Neural cell (in vitro differentiated cells): ENCODE results near the gene PDE4D. TPM values are rescaled to one million over a fixed set of nuclear protein-coding genes. Genes with fewer than 3 reads are reported as not detected.

Experiments
- H2AFZ ChIP-seq: fragments of 200-600, 300-800 bp; sonication (generic), shearing (Covaris generic); 2 replicates; pipeline ENCODE4 v1.6.0; 2014; ENCODE audit warnings: low read depth, mild to moderate bottlenecking, antibody characterized with exemption, low read length, moderate library complexity
- H3F3A ChIP-seq: fragments of 200-600 bp; shearing (Covaris generic); 2 replicates; pipeline ENCODE4 v1.6.1; 2016; ENCODE audit warnings: mild to moderate bottlenecking, moderate library complexity, mixed read lengths, antibody characterized with exemption, low read length; ENCODE audit not compliant: insufficient read depth, poor library complexity, severe bottlenecking
- H3K27ac ChIP-seq: fragments of 200-600, 300-800 bp; sonication (generic), shearing (Covaris generic); 2 replicates; pipeline ENCODE4 v1.5.1; 2014; ENCODE audit warnings: mild to moderate bottlenecking, low read length, moderate library complexity
- H3K27me3 ChIP-seq: fragments of 300-800, 200-600 bp; sonication (generic), shearing (Covaris generic); 2 replicates; pipeline ENCODE4 v1.6.0; 2014; ENCODE audit warnings: mild to moderate bottlenecking, low read depth, low read length, moderate library complexity; ENCODE audit not compliant: insufficient read depth
- H3K36me3 ChIP-seq: fragments of 300-800, 200-600 bp; sonication (generic), shearing (Covaris generic); 2 replicates; pipeline ENCODE4 v1.5.1; 2014; ENCODE audit warnings: mild to moderate bottlenecking, antibody characterized with exemption, low read length, moderate library complexity; ENCODE audit not compliant: insufficient read depth
- H3K4me2 ChIP-seq: fragments of 300-800, 200-600 bp; sonication (generic), shearing (Covaris generic); 2 replicates; pipeline ENCODE4 v1.6.0; 2014; ENCODE audit warnings: mild to moderate bottlenecking, low read length
- H3K4me3 ChIP-seq: fragments of 300-800, 200-600 bp; sonication (generic), shearing (Covaris generic); 2 replicates; pipeline ENCODE4 v1.5.1; 2014; ENCODE audit warnings: mild to moderate bottlenecking, low read length, moderate library complexity
- H3K79me2 ChIP-seq: fragments of 200-600 bp; shearing (Covaris generic); replicated peaks from 2 replicates; pipeline ENCODE4 v1.6.0; 2014; ENCODE audit warnings: mild to moderate bottlenecking, low read length, moderate library complexity; ENCODE audit not compliant: insufficient read depth
- H3K9ac ChIP-seq: fragments of 300-800, 200-600 bp; sonication (generic), shearing (Covaris generic); 2 replicates; pipeline ENCODE4 v1.6.1; 2016; ENCODE audit warnings: mild to moderate bottlenecking, low read length, mixed read lengths
- H3K9me2 ChIP-seq: fragments of 200-600 bp; shearing (Covaris generic); 2 replicates; pipeline ENCODE4 v1.6.1; 2016; ENCODE audit warnings: mild to moderate bottlenecking, low read length, mixed read lengths; ENCODE audit not compliant: insufficient read depth
- H3K9me3 ChIP-seq: fragments of 200-600, 300-800 bp; sonication (generic), shearing (Covaris generic); 2 replicates; pipeline ENCODE4 v1.6.1; 2016; ENCODE audit warnings: mild to moderate bottlenecking, mixed run types, low read length, moderate library complexity, mixed read lengths
- H4K20me1 ChIP-seq: fragments of 200-600 bp; shearing (Covaris generic); 2 replicates; pipeline ENCODE4 v1.6.1; 2016; ENCODE audit warnings: mild to moderate bottlenecking, mixed run types; ENCODE audit not compliant: insufficient read depth
- EP300 ChIP-seq: fragments of 450-650 bp; conservative IDR thresholded peaks from 2 replicates; pipeline ENCODE4 v1.6.1; 2014; ENCODE audit warnings: antibody characterized with exemption, mild to moderate bottlenecking, moderate library complexity; ENCODE audit not compliant: poor library complexity, severe bottlenecking
- EZH2 ChIP-seq: fragments of 200-600, 300-800 bp; shearing (Covaris generic), sonication (generic); IDR thresholded peaks from 2 replicates; pipeline ENCODE4 v1.6.1; 2014; ENCODE audit warnings: antibody characterized with exemption, low read length, borderline replicate concordance, mild to moderate bottlenecking; ENCODE audit not compliant: insufficient read depth, poor library complexity, severe bottlenecking
- MXI1 ChIP-seq: fragments of 450-650 bp; conservative IDR thresholded peaks from 2 replicates; pipeline ENCODE4 v1.6.1; 2014; ENCODE audit warnings: antibody characterized with exemption, mild to moderate bottlenecking; ENCODE audit not compliant: poor library complexity, severe bottlenecking
- POLR2AphosphoS5 ChIP-seq: IDR thresholded peaks from 2 replicates; pipeline ENCODE4 v1.6.1; 2012
- RAD21 ChIP-seq: fragments of 450-650 bp; conservative IDR thresholded peaks from 2 replicates; pipeline ENCODE4 v1.6.1; 2014; ENCODE audit warnings: antibody characterized with exemption, mild to moderate bottlenecking, moderate library complexity
- SMC3 ChIP-seq: fragments of 450-650 bp; conservative IDR thresholded peaks from 2 replicates; pipeline ENCODE4 v1.6.1; 2014; ENCODE audit warnings: antibody characterized with exemption, mild to moderate bottlenecking, moderate library complexity; ENCODE audit not compliant: poor library complexity
- TAF1 ChIP-seq: IDR thresholded peaks from 2 replicates; pipeline ENCODE4 v1.6.1; 2012; ENCODE audit warnings: low read depth
- polyA plus RNA-seq: library from polyadenylated mRNA; depleted of rRNA; stranded (reverse); fragments of >200 nt; gene quantifications from 2 replicates; pipeline ENCODE4 v1.2.3, GENCODE V29; 2014
- TF ChIP-seq, protein P1 (sequence below): IDR thresholded peaks from 2 replicates; pipeline ENCODE4 v1.6.1; 2012; ENCODE audit warnings: borderline replicate concordance
- TF ChIP-seq, protein P2 (sequence below): fragments of 450-650 bp; IDR thresholded peaks from 2 replicates; pipeline ENCODE4 v1.5.1; 2014; ENCODE audit warnings: antibody characterized with exemption, mild to moderate bottlenecking, moderate library complexity; ENCODE audit not compliant: poor library complexity, severe bottlenecking

PDE4D gene
- polyA plus RNA-seq, 1 donor from 2014 or later = 42.8 TPM

DNA sequence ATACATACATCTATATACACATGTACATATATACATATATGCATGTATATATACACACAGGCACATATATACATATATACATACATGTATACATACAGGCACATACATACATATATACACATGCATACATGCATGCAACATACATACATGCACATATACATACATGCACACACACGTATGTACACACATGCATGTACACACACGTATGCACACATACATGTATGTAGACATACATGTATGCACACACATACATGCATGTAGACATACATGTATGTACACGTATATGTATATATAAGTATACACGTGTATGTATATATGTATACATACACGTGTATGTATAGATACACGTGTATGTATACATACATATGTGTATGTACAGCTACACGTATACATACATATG is 693.7 kb downstream of the PDE4D start:
- no peaks in the 10 kb centered on the region for H3K9me3 ChIP-seq
- H3K9me2 ChIP-seq = no peaks in the 10 kb centered on the region
- H3K36me3 ChIP-seq = no peaks in the 10 kb centered on the region
- no peaks in the 10 kb centered on the region for H3K27me3 ChIP-seq
- no peaks in the 10 kb centered on the region for H3K79me2 ChIP-seq
- H3K9ac ChIP-seq = no peak overlapping the region
- no peak overlapping the region for H3K27ac ChIP-seq
- H2AFZ ChIP-seq = no peak overlapping the region
- H3K4me3 ChIP-seq = no peak overlapping the region
- no peak overlapping the region for H3K4me2 ChIP-seq
- no peak for TF ChIP-seq EZH2
- no peak for TF ChIP-seq EP300
- TF ChIP-seq TAF1 = no peak
- TF ChIP-seq POLR2AphosphoS5 = no peak
- TF ChIP-seq, protein P1, sequence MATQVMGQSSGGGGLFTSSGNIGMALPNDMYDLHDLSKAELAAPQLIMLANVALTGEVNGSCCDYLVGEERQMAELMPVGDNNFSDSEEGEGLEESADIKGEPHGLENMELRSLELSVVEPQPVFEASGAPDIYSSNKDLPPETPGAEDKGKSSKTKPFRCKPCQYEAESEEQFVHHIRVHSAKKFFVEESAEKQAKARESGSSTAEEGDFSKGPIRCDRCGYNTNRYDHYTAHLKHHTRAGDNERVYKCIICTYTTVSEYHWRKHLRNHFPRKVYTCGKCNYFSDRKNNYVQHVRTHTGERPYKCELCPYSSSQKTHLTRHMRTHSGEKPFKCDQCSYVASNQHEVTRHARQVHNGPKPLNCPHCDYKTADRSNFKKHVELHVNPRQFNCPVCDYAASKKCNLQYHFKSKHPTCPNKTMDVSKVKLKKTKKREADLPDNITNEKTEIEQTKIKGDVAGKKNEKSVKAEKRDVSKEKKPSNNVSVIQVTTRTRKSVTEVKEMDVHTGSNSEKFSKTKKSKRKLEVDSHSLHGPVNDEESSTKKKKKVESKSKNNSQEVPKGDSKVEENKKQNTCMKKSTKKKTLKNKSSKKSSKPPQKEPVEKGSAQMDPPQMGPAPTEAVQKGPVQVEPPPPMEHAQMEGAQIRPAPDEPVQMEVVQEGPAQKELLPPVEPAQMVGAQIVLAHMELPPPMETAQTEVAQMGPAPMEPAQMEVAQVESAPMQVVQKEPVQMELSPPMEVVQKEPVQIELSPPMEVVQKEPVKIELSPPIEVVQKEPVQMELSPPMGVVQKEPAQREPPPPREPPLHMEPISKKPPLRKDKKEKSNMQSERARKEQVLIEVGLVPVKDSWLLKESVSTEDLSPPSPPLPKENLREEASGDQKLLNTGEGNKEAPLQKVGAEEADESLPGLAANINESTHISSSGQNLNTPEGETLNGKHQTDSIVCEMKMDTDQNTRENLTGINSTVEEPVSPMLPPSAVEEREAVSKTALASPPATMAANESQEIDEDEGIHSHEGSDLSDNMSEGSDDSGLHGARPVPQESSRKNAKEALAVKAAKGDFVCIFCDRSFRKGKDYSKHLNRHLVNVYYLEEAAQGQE = no peak
- TF ChIP-seq, protein P2, sequence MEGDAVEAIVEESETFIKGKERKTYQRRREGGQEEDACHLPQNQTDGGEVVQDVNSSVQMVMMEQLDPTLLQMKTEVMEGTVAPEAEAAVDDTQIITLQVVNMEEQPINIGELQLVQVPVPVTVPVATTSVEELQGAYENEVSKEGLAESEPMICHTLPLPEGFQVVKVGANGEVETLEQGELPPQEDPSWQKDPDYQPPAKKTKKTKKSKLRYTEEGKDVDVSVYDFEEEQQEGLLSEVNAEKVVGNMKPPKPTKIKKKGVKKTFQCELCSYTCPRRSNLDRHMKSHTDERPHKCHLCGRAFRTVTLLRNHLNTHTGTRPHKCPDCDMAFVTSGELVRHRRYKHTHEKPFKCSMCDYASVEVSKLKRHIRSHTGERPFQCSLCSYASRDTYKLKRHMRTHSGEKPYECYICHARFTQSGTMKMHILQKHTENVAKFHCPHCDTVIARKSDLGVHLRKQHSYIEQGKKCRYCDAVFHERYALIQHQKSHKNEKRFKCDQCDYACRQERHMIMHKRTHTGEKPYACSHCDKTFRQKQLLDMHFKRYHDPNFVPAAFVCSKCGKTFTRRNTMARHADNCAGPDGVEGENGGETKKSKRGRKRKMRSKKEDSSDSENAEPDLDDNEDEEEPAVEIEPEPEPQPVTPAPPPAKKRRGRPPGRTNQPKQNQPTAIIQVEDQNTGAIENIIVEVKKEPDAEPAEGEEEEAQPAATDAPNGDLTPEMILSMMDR = no peak
- no peak for TF ChIP-seq SMC3
- TF ChIP-seq RAD21 = no peak
- no peak for TF ChIP-seq MXI1
- H3F3A ChIP-seq = no peaks in the 10 kb centered on the region
- H4K20me1 ChIP-seq = no peaks in the 10 kb centered on the region

DNA sequence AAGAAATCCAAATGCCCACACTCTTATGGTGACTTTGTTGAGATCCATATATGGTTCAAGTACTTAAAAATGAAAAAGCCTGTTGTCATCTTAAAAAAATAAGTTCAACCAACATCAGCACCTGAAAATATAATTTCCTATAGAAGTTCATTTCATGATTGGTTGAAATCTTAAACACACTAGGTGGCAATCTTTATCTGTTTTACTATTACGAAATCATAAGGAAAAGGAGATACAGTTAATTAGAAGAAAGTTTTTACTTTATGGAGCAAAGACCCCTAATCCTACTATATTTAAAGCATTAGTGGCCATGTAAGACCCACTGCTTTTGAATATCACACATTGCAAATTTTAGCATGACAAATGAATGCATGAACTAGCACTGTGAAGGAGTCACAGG is 694.7 kb downstream of the PDE4D start:
- no peaks in the 10 kb centered on the region for H3K79me2 ChIP-seq
- no peaks in the 10 kb centered on the region for H3K9me3 ChIP-seq
- H3K27me3 ChIP-seq = no peaks in the 10 kb centered on the region
- no peaks in the 10 kb centered on the region for H3F3A ChIP-seq
- H2AFZ ChIP-seq = no peak overlapping the region
- no peak overlapping the region for H3K4me3 ChIP-seq
- no peak overlapping the region for H3K4me2 ChIP-seq
- H4K20me1 ChIP-seq = no peaks in the 10 kb centered on the region
- H3K9me2 ChIP-seq = no peaks in the 10 kb centered on the region
- no peak overlapping the region for H3K27ac ChIP-seq
- H3K36me3 ChIP-seq = no peaks in the 10 kb centered on the region
- no peak for TF ChIP-seq SMC3
- TF ChIP-seq POLR2AphosphoS5 = no peak
- TF ChIP-seq EP300 = no peak
- no peak for TF ChIP-seq EZH2
- TF ChIP-seq, protein P2 = no peak
- no peak for TF ChIP-seq MXI1
- TF ChIP-seq RAD21 = no peak
- no peak overlapping the region for H3K9ac ChIP-seq
